Progenitor cell of endocrine pancreas (in vitro differentiated cells): Measurements from ENCODE around the gene LHX2. TPM values are rescaled to one million over a fixed set of nuclear protein-coding genes. Genes with fewer than 3 reads are reported as not detected.

ENCODE experiments used
- DNase-seq: peaks from one replicate; pipeline ENCODE4 v3.0.0; 2021; ENCODE audit warnings: low spot score; ENCODE audit not compliant: unreplicated experiment
- H3K27ac Mint-ChIP-seq: 2 replicates; pipeline ENCODE4 v1.8.0; 2021; ENCODE audit warnings: mild to moderate bottlenecking, moderate library complexity, mixed read lengths
- H3K27me3 Mint-ChIP-seq: 2 replicates; pipeline ENCODE4 v1.8.0; 2021; ENCODE audit warnings: mixed read lengths
- H3K36me3 Mint-ChIP-seq: 2 replicates; pipeline ENCODE4 v1.8.0; 2022; ENCODE audit warnings: mixed read lengths; ENCODE audit not compliant: insufficient read depth
- H3K4me1 Mint-ChIP-seq: 2 replicates; pipeline ENCODE4 v1.8.0; 2021; ENCODE audit warnings: low read depth, mixed read lengths
- H3K4me3 Mint-ChIP-seq: 2 replicates; pipeline ENCODE4 v1.8.0; 2021; ENCODE audit warnings: low read depth, mild to moderate bottlenecking, moderate library complexity, mixed read lengths
- H3K9me3 Mint-ChIP-seq: 2 replicates; pipeline ENCODE4 v1.8.0; 2021; ENCODE audit warnings: low read depth, mixed read lengths
- total RNA-seq: library from RNA; stranded (reverse); gene quantifications from 2 replicates; pipeline ENCODE4 v1.2.1, GENCODE V29; 2021
- TF ChIP-seq, protein P1 (sequence below): fragments of 200-600 bp; sonication (generic); IDR thresholded peaks from one replicate; pipeline ENCODE4 v1.5.0; 2021; ENCODE audit warnings: antibody characterized with exemption, mild to moderate bottlenecking; ENCODE audit not compliant: unreplicated experiment

LHX2 gene
- total RNA-seq, 1 donor from 2014 or later, result not detected

DNA sequence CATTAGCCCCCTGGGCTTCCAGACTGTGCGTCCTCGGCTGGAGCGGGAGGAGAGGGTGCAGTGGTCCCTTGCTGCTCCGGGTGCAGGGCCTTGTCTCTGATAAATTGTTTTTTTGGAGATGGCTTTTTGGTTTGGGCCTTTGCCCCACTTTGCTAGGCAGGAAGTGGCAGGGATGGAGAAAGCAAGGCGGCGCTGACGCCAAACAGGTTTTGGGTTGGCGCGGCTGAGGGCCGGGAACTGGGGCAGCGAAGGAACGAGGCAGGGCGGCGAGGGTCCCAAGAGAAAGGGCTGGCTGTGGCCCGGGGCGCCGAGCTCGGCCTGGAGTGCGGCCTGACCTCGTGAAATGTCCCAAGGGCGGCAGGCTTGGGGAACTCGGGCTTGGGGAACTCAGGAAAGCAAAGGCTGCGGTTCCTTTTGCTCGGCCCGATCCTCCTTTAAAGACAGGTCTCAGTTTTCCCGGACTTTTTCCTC, 4.1 kb downstream of the LHX2 start:
- Mint-ChIP-seq H3K27me3 (peaks cover 76% of the 10 kb centered on the region), H3K36me3 (no peaks in the 10 kb centered on the region), H3K27ac (no peak overlapping the region), H3K4me3 (no peak overlapping the region), H3K4me1 (peaks cover 5% of the 10 kb centered on the region), H3K9me3 (no peaks in the 10 kb centered on the region)
- TF ChIP-seq, protein P1, sequence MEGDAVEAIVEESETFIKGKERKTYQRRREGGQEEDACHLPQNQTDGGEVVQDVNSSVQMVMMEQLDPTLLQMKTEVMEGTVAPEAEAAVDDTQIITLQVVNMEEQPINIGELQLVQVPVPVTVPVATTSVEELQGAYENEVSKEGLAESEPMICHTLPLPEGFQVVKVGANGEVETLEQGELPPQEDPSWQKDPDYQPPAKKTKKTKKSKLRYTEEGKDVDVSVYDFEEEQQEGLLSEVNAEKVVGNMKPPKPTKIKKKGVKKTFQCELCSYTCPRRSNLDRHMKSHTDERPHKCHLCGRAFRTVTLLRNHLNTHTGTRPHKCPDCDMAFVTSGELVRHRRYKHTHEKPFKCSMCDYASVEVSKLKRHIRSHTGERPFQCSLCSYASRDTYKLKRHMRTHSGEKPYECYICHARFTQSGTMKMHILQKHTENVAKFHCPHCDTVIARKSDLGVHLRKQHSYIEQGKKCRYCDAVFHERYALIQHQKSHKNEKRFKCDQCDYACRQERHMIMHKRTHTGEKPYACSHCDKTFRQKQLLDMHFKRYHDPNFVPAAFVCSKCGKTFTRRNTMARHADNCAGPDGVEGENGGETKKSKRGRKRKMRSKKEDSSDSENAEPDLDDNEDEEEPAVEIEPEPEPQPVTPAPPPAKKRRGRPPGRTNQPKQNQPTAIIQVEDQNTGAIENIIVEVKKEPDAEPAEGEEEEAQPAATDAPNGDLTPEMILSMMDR, result no peak
- DNase-seq, result no peak

- no peak overlapping the region for H3K4me3 Mint-ChIP-seq
- no peak for DNase-seq
- H3K4me1 Mint-ChIP-seq, result peaks cover 5% of the 10 kb centered on the region
- peaks cover 81% of the 10 kb centered on the region for H3K27me3 Mint-ChIP-seq
- H3K27ac Mint-ChIP-seq, result no peak overlapping the region
- H3K9me3 Mint-ChIP-seq, result no peaks in the 10 kb centered on the region
- no peaks in the 10 kb centered on the region for H3K36me3 Mint-ChIP-seq
- TF ChIP-seq, protein P1, result peak; percentile 11
Observed at GRCh38 chr9:124016175-124017050, 4.8 kb downstream of the LHX2 start.

GRCh38 chr9:124017051-124017928, 5.7 kb downstream of the LHX2 start:
- Mint-ChIP-seq H3K4me1 (peaks cover 5% of the 10 kb centered on the region), H3K27me3 (peaks cover 86% of the 10 kb centered on the region), H3K27ac (peak overlapping the region; percentile 14), H3K36me3 (no peaks in the 10 kb centered on the region), H3K9me3 (no peaks in the 10 kb centered on the region), H3K4me3 (no peak overlapping the region)
- TF ChIP-seq, protein P1, result no peak
- DNase-seq, result no peak

- no peak for DNase-seq
- Mint-ChIP-seq H3K27me3 (peaks cover 91% of the 10 kb centered on the region), H3K4me1 (peaks cover 5% of the 10 kb centered on the region), H3K27ac (peak overlapping the region; percentile 59), H3K9me3 (no peaks in the 10 kb centered on the region), H3K36me3 (no peaks in the 10 kb centered on the region), H3K4me3 (no peak overlapping the region)
- TF ChIP-seq, protein P1, result no peak
Observed at GRCh38 chr9:124017929-124018729, 6.6 kb downstream of the LHX2 start.
